ENCODE results near the gene UVRAG.

DNA sequence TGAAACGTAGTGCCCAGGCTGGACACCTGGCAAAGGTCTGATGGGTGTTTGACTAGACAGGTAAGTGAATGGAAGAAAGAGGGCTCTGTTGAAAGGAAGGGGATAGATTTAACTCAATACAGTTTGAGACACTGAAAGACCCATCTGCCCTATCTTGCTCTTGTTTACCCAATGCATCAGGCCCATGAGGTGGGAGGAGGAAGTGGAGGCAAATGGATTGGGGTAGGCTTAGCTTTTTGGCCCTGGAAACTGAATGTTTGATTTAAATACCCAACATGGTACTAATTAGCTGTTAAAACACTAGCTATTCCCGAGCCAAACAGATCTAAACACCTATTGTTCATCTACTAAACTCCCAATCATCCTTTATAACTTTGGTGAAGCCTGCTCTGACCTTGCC lies 3.5 kb upstream of the UVRAG start:
- no peak for TF ChIP-seq YY1 (tag by site-specific recombination; IDR thresholded peaks at IDR 0.05)
- no peak for TF ChIP-seq ZNF335 (tag by site-specific recombination; conservative IDR thresholded peaks at IDR 0.05)
- TF ChIP-seq, protein P1, sequence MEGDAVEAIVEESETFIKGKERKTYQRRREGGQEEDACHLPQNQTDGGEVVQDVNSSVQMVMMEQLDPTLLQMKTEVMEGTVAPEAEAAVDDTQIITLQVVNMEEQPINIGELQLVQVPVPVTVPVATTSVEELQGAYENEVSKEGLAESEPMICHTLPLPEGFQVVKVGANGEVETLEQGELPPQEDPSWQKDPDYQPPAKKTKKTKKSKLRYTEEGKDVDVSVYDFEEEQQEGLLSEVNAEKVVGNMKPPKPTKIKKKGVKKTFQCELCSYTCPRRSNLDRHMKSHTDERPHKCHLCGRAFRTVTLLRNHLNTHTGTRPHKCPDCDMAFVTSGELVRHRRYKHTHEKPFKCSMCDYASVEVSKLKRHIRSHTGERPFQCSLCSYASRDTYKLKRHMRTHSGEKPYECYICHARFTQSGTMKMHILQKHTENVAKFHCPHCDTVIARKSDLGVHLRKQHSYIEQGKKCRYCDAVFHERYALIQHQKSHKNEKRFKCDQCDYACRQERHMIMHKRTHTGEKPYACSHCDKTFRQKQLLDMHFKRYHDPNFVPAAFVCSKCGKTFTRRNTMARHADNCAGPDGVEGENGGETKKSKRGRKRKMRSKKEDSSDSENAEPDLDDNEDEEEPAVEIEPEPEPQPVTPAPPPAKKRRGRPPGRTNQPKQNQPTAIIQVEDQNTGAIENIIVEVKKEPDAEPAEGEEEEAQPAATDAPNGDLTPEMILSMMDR (tag by site-specific recombination; IDR thresholded peaks at IDR 0.05), result no peak
- TF ChIP-seq ZNF146 (tag by site-specific recombination; IDR thresholded peaks at IDR 0.05), result no peak
- TF ChIP-seq ZNF174 (tag by site-specific recombination; IDR thresholded peaks at IDR 0.05), result no peak
- TF ChIP-seq, protein P2, sequence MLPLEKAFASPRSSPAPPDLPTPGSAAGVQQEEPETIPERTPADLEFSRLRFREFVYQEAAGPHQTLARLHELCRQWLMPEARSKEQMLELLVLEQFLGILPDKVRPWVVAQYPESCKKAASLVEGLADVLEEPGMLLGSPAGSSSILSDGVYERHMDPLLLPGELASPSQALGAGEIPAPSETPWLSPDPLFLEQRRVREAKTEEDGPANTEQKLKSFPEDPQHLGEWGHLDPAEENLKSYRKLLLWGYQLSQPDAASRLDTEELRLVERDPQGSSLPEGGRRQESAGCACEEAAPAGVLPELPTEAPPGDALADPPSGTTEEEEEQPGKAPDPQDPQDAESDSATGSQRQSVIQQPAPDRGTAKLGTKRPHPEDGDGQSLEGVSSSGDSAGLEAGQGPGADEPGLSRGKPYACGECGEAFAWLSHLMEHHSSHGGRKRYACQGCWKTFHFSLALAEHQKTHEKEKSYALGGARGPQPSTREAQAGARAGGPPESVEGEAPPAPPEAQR (tag by site-specific recombination; IDR thresholded peaks at IDR 0.05), result no peak
- no peak for TF ChIP-seq ZBTB10 (tag by site-specific recombination; IDR thresholded peaks at IDR 0.05)
- TF ChIP-seq ZNF398 (tag by site-specific recombination; IDR thresholded peaks at IDR 0.05), result no peak
- TF ChIP-seq ZSCAN16 (tag by site-specific recombination; IDR thresholded peaks at IDR 0.05), result no peak

Data from HEK293 (cell line).